HG03159 (cell line): ENCODE results near the gene IL21R.
"Not testable (repeated sequence)": the region's sequence is repeated elsewhere in the genome, so short reads cannot be mapped to it uniquely, and the experiment has no call there.

ENCODE experiments used
- ATAC-seq: cut with Tn5 transposase; IDR thresholded peaks from one replicate; pipeline ENCODE4 v1.9.1; 2021; ENCODE audit warnings: mild to moderate bottlenecking, moderate library complexity; ENCODE audit not compliant: unreplicated experiment

The IL21R gene

GRCh38 chr16:27441998-27442397 is 40.0 kb downstream of the IL21R start:
- ATAC-seq = no peak

DNA sequence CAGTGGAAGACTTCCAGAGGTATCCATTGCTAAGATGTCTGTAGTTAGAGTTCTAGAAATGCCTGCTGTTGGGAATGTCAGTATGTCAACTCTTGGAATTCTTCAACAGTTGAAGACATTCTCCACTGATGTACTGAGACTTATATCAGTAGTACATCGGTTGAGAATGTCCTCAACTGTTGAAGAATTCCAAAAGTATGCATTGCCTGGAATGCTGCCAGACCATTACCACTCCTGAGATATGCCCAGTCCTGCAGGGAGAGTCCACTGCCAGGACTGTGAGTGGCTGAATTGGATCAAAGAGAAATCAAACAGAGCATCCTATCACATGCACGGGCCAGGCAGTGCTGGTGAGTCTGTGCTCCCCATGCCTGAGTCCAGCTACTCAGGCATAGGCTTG is 42.0 kb downstream of the IL21R start:
- ATAC-seq = no peak

DNA sequence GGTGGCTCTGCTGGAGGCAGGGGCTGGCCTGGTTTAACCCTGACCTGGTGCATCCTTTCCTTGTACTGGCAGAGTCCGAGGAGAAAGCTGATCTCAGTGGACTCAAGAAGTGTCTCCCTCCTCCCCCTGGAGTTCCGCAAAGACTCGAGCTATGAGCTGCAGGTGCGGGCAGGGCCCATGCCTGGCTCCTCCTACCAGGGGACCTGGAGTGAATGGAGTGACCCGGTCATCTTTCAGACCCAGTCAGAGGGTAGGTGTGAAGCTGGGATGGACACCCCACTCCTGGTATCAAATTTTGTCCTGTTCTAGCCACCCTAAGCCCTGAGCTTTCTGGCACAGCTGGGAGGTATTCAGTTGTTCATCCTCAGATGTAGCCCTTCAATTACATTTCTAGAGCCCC is 42.5 kb downstream of the IL21R start:
- ATAC-seq = no peak

- ATAC-seq = no peak
These were observed 43.7 kb downstream of the IL21R start for GRCh38 chr16:27445502-27446175.

- ATAC-seq = no peak
These were observed 44.7 kb downstream of the IL21R start for GRCh38 chr16:27446721-27447120.

DNA sequence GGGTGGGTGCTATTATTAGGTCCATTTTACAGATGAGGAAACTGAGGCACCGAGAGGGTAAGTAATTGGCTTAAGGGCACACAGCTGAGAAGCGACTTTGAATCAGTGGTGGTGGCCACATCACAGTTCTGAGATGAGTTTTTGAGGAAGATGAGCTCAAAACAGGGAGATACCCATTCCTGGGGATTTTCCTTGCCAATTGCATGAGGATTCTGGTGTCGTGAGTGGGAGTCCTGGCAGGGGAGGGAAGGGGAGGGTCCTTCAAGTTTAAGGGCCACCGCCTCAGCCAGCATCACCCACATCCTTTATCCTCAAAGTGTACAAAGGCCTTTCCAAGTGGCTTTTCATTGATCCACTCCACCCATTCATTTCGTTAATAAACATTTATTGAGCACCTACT is 45.3 kb downstream of the IL21R start:
- ATAC-seq = no peak

GRCh38 chr16:27448532-27449433 is 46.8 kb downstream of the IL21R start:
- ATAC-seq = no peak

- peak; percentile 51 for ATAC-seq
These were observed 47.6 kb downstream of the IL21R start for GRCh38 chr16:27449434-27450195.

GRCh38 chr16:27450196-27450549 is 48.2 kb downstream of the IL21R start:
- peak; percentile 19 for ATAC-seq

GRCh38 chr16:27452569-27453493 is 50.9 kb downstream of the IL21R start:
- no peak for ATAC-seq

GRCh38 chr16:27453494-27453825 is 51.5 kb downstream of the IL21R start:
- ATAC-seq = no peak

DNA sequence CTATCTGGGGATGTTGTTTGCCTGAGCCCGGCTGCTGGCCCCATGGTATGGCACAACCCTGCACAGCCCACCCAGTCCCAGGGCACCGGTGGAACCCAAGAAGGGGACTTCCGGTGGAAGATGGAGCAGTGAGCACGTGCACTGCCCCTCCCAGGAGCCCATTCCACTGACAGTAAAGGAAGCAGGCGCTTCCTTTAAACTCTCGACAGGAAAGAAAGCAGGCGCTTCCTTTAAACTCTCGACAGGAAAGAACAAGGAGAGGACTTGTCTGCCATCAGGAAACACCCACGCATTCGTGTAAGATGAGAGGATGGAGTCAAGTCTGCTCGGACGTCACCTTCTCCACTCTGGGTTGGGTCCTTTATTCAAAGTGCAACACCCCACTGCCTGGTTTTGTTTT is 53.7 kb downstream of the IL21R start:
- ATAC-seq = no peak

GRCh38 chr16:27457605-27457900 is 55.6 kb downstream of the IL21R start:
- not testable (repeated sequence) for ATAC-seq

- no peak for ATAC-seq
These were observed 56.3 kb downstream of the IL21R start for GRCh38 chr16:27458258-27458657.

GRCh38 chr16:27458987-27459688 is 57.2 kb downstream of the IL21R start:
- no peak for ATAC-seq

- no peak for ATAC-seq
These were observed 58.2 kb downstream of the IL21R start for GRCh38 chr16:27460213-27460612.

DNA sequence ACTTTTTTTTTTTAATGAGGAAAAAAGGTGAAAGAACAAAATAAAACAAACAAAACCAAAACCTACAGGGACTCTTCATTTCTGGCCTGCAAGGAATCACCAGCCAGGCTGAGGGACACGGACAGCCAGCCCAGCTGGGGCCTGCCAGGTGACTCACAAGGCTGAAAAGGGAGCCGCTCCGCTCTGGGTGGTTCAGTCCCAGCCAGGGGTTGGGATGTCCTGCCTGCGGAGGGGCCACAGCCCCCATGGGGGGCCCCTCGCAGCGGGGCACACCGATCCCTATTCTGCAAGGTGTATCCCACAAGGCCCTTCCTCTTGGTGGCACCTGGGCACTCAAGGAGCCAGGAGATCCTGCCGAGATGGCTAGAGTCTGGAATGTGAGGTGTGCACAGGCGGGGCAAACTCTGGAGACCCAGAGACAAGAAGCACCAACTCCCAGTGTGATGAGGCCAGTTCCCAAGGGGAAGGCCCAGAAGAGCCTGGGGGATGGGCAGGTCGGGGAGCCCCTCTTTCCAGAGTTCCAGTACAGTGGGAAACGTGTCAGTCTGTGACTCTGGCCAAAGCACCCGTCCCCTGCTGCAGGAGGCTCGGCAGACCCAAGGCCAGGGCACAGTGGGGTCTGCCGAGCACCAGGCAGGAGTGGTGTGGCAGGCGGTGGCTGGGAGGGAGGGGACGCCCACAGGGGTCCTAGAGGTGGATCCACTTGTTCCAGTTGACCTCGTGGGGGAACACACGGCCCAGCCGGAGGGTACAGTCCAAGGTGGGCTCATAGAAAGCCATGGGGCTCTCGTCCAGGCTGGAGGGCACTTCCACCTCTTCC is 58.9 kb downstream of the IL21R start:
- ATAC-seq = no peak

DNA sequence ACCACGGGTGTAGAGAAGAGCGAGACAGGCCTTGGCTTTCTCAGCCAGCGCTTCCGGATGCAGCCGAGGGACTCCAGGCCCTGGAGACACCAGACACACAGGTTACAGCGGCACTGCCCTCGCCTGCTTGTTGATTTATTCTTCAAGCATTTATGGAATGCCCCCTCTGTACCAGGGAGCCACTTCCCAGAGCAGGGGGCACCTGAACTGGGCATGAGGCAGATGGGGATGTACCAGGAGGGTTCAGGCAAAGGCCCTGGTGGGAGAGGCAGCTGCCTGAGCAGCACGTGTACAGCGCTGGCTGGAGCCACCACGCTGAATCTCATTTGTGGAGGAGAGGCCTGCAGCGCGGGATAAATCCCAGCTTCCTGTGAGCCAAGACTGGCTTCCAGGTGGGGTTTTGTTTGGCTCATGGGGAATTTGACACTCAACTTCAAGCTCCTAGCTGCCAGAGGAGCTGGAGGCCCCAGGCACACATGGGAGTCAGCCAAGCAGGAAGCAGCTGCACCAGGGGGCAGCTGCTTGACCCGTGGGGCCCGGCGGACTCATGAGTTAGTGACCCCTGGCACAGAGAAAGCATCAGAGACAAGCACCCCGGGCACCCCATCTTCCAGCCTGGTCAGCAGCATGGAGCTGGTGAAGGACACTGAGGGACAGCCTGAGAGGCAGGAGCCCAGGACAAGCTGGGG is 59.7 kb downstream of the IL21R start:
- ATAC-seq = no peak
